GM12878 (cell line): ENCODE data around the gene HK1. TPM values are rescaled to one million over a fixed set of nuclear protein-coding genes. Genes with fewer than 3 reads are reported as not detected.

Experiments
- ATAC-seq: fragments of 200-7000 bp; cut with Tn5 transposase; 3 replicates; pipeline ENCODE4 v1.9.1; 2020; ENCODE audit warnings: mild to moderate bottlenecking, moderate library complexity
- BruUV-seq: library from RNA; stranded (reverse); fragments of 400-500 nt; replicated peaks from 2 replicates; lab custom pipeline; 2021; lab: Mats Ljungman, UMichigan
- CTCF ChIA-PET: fragments of 300-600 bp; sonication (Branson Sonifier 250); formaldehyde crosslinking; extraction: SDS; loops from one replicate; lab custom pipeline; 2021; ENCODE audit warnings: inconsistent platforms; lab: Yijun Ruan, JAX
- POLR2A ChIA-PET: fragments of 350-600 bp; formaldehyde crosslinking; extraction: SDS; loops from one replicate; lab custom pipeline; 2021; ENCODE audit warnings: inconsistent platforms; lab: Charles Lee
- RAD21 ChIA-PET: fragments of 300-600 bp; sonication (Branson Sonifier 250); formaldehyde crosslinking; loops from one replicate; lab custom pipeline; 2023; ENCODE audit warnings: antibody characterized with exemption; ENCODE audit not compliant: unreplicated experiment; lab: Charles Lee
- SMC1A ChIA-PET: fragments of 300-600 bp; sonication (Branson Sonifier 250); formaldehyde crosslinking; loops from one replicate; lab custom pipeline; 2023; ENCODE audit not compliant: unreplicated experiment, uncharacterized antibody; lab: Charles Lee
- DNase-seq: peaks from one replicate; pipeline ENCODE4 v3.0.0-alpha.2; 2011; ENCODE audit warnings: low read depth, low spot score
- FAIRE-seq: peaks from 3 replicates; lab custom pipeline; 2011; peaks lifted over from hg19 to GRCh38; lab: Jason Lieb, UNC
- H2AFZ ChIP-seq: 2 replicates; pipeline ENCODE4 v1.6.0; 2011; ENCODE audit warnings: low read depth, low read length, control low read depth; ENCODE audit not compliant: control insufficient read depth
- H3K27ac ChIP-seq: 2 replicates; pipeline ENCODE4 v1.5.1; 2011; ENCODE audit warnings: control low read depth; ENCODE audit not compliant: control insufficient read depth, insufficient read depth
- H3K27me3 ChIP-seq, 2 experiments: replicated peaks in 1 of 2; 2 replicates each; pipeline versions ENCODE4 v1.6.0 to v1.6.1; 2011; ENCODE audit warnings: low read length in 1 of 2; ENCODE audit not compliant: control insufficient read depth in 2 of 2, insufficient read depth in 2 of 2
- H3K36me3 ChIP-seq, 2 experiments: 2 replicates each; pipeline ENCODE4 v1.5.1; 2011; ENCODE audit warnings: low read length in 1 of 2; ENCODE audit not compliant: control insufficient read depth in 2 of 2, insufficient read depth in 2 of 2
- H3K4me1 ChIP-seq: 2 replicates; pipeline ENCODE4 v1.6.1; 2011; ENCODE audit warnings: mild to moderate bottlenecking, low read length, moderate library complexity, mixed read lengths; ENCODE audit not compliant: control insufficient read depth, insufficient read depth
- H3K4me2 ChIP-seq: 2 replicates; pipeline ENCODE4 v1.6.0; 2011; ENCODE audit warnings: control low read depth; ENCODE audit not compliant: control insufficient read depth, insufficient read depth
- H3K4me3 ChIP-seq: fragments of 200-600 bp; sonication (generic); 2 replicates; pipeline ENCODE4 v1.5.1; 2016
- H3K79me2 ChIP-seq: 2 replicates; pipeline ENCODE4 v1.6.0; 2011; ENCODE audit warnings: low read length; ENCODE audit not compliant: control insufficient read depth, insufficient read depth
- H3K9ac ChIP-seq: 2 replicates; pipeline ENCODE4 v1.8.0; 2011; ENCODE audit warnings: low read length, control low read depth, mixed read lengths; ENCODE audit not compliant: control insufficient read depth, insufficient read depth
- H3K9me3 ChIP-seq: replicated peaks from 3 replicates; pipeline ENCODE4 v1.5.1; 2011; ENCODE audit warnings: mild to moderate bottlenecking, low read length; ENCODE audit not compliant: control insufficient read depth, insufficient read depth
- H4K20me1 ChIP-seq: 2 replicates; pipeline ENCODE4 v1.6.0; 2011; ENCODE audit not compliant: control insufficient read depth, insufficient read depth
- ETV6 ChIP-seq, 2 experiments: fragments of 450-650 bp in 1 of 2; IDR thresholded peaks in 1 of 2; conservative IDR thresholded peaks in 1 of 2; 2 replicates each; pipeline ENCODE4 v1.6.1; 2014; ENCODE audit warnings: antibody characterized with exemption in 1 of 2, borderline replicate concordance in 1 of 2, low read depth in 1 of 2, mild to moderate bottlenecking in 1 of 2, moderate library complexity in 1 of 2
- HDAC6 ChIP-seq: fragments of 200-600 bp; sonication (generic); IDR thresholded peaks from one replicate; pipeline ENCODE4 v1.8.0; 2017; ENCODE audit warnings: antibody characterized with exemption; ENCODE audit not compliant: unreplicated experiment
- KAT2A ChIP-seq: conservative IDR thresholded peaks from 2 replicates; pipeline ENCODE4 v1.6.1; 2011; ENCODE audit warnings: low read depth, low read length; ENCODE audit not compliant: control insufficient read depth
- MEF2B ChIP-seq: fragments of 450-650 bp; IDR thresholded peaks from 2 replicates; pipeline ENCODE4 v1.6.1; 2018; ENCODE audit warnings: mild to moderate bottlenecking, moderate library complexity; ENCODE audit not compliant: partially characterized antibody, poor library complexity, severe bottlenecking
- MTA2 ChIP-seq: fragments of 450-650 bp; IDR thresholded peaks from 2 replicates; pipeline ENCODE4 v1.6.1; 2016; ENCODE audit warnings: low read depth, mild to moderate bottlenecking, moderate library complexity
- NRF1 ChIP-seq: conservative IDR thresholded peaks from 2 replicates; pipeline ENCODE4 v1.6.1; 2011; ENCODE audit warnings: mild to moderate bottlenecking, low read depth, low read length, improper control_type of control experiment
- POLR2A ChIP-seq: IDR thresholded peaks from 2 replicates; pipeline ENCODE4 v1.6.1; 2011; ENCODE audit warnings: low read depth, mild to moderate bottlenecking, low read length
- POLR2AphosphoS5 ChIP-seq: IDR thresholded peaks from 2 replicates; pipeline ENCODE4 v1.6.1; 2011; ENCODE audit warnings: mild to moderate bottlenecking, low read length, inconsistent platforms
- ZBTB33 ChIP-seq: fragments of 450-650 bp; IDR thresholded peaks from 2 replicates; pipeline ENCODE4 v1.6.1; 2017; ENCODE audit warnings: mild to moderate bottlenecking
- ZNF207 ChIP-seq: fragments of 450-650 bp; IDR thresholded peaks from 2 replicates; pipeline ENCODE4 v1.6.1; 2014; ENCODE audit warnings: antibody characterized with exemption, mild to moderate bottlenecking, borderline replicate concordance
- ZNF622 ChIP-seq: fragments of 450-650 bp; IDR thresholded peaks from 2 replicates; pipeline ENCODE4 v1.6.1; 2017; ENCODE audit warnings: mild to moderate bottlenecking, inconsistent platforms
- WGBS: methylation state at CpG from one replicate; pipeline ENCODE4 v1.1.6; 2016; ENCODE audit warnings: low lambda C conversion rate; ENCODE audit not compliant: insufficient replicate concordance, insufficient coverage; ENCODE audit errors: missing lambda C conversion rate; 5-methylcytosine and 5-hydroxymethylcytosine counted together
- in situ Hi-C: fragments of 300-500 bp; cut with MboI; formaldehyde crosslinking; loops from 9 replicates; pipeline ENCODE4 v1.14.3; 2018; ENCODE audit warnings: mixed read lengths
- intact Hi-C: fragments of 100-400 bp; cut with micrococcal nuclease; formaldehyde crosslinking; loops from one replicate; pipeline ENCODE4 v1.14.2; 2022; ENCODE audit not compliant: unreplicated experiment
- polyA plus RNA-seq, 11 experiments: library from polyadenylated mRNA; depleted of rRNA in 4 of 11; unstranded in 6 of 11; stranded (reverse) in 5 of 11; fragments of >200 nt; fragmentation: Nextera tagmentation in 4 of 11; fragmentation: Illumina TruSeq in 1 of 11; extraction: Ambion mirVana in 4 of 11; extraction: Trizol in 1 of 11; gene quantifications; 1 replicate in 1 of 11; 2 replicates in 10 of 11; pipeline versions ENCODE4 v1.2.1 to v1.2.3, GENCODE V29; 2011 to 2016; ENCODE audit warnings: inconsistent platforms in 2 of 11, missing spikeins in 2 of 11, low read depth in 1 of 11
- total RNA-seq, 4 experiments: library from RNA; depleted of rRNA in 3 of 4; stranded (reverse); fragments of >200 nt in 3 of 4; fragmentation: Illumina TruSeq in 1 of 4; extraction: Trizol in 1 of 4; gene quantifications; 2 replicates each; pipeline versions ENCODE4 v1.2.1 to v1.2.3, GENCODE V29; 2013 to 2021
- TF ChIP-seq, protein P1 (sequence below): fragments of 450-650 bp; IDR thresholded peaks from 2 replicates; pipeline ENCODE4 v1.6.1; 2017; ENCODE audit warnings: antibody characterized with exemption, mild to moderate bottlenecking, moderate library complexity
- TF ChIP-seq, protein P2 (sequence below): IDR thresholded peaks from 2 replicates; pipeline ENCODE4 v1.6.1; 2012; ENCODE audit warnings: mild to moderate bottlenecking, low read depth, low read length

The HK1 gene
- total and polyA plus RNA-seq, 10 of the 15 experiments (the other 5 are each of a cell fraction or from before 2014, with no cell fraction given), result 3.4 to 77.3 (median 46.6) TPM

DNA sequence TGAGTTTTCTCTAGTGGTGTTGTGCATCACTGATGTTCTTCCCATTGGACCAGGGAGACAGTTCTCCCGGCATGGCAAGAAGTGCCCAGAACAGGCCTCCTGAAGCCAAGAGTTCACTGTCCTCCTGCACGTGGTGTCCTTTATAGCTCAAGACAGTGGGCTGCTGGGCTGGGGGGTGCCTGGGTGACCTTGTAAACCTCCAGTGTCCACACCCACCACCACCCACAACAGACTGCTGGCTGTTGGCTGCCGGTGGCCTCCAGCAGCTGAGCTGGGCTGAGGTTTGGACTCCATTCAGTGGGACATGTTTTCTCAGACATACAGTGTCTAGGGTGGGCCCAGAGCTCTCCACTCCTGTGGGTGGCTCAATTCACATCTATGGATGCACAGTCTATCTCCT, 42.2 kb downstream of the HK1 start:
- 82% methylated on average over 3 of the region's 3 CpGs for WGBS
- Histone ChIP-seq H3K79me2 (peaks cover 57% of the 10 kb centered on the region), H3K9ac (peak overlapping the region; percentile 77)

More for the DNA sequence above, 42.2 kb downstream of the HK1 start:
- Histone ChIP-seq H3K27ac (no peak overlapping the region), H3K9me3 (no peaks in the 10 kb centered on the region), H4K20me1 (peaks cover 4% of the 10 kb centered on the region)
- TF ChIP-seq ZBTB33 (no peak), HDAC6 (no peak), MEF2B (no peak), POLR2AphosphoS5 (no peak), MTA2 (no peak), ZNF622 (no peak), KAT2A (no peak), POLR2A (no peak), ZNF207 (no peak), ETV6 (conservative IDR thresholded peaks at IDR 0.05 in 1 of 2, IDR thresholded peaks at IDR 0.05 in 1 of 2; ENCODE audit: borderline replicate concordance in 1 of 2, low read depth in 1 of 2) (no peak), NRF1 (no peak)
- TF ChIP-seq, protein P1, sequence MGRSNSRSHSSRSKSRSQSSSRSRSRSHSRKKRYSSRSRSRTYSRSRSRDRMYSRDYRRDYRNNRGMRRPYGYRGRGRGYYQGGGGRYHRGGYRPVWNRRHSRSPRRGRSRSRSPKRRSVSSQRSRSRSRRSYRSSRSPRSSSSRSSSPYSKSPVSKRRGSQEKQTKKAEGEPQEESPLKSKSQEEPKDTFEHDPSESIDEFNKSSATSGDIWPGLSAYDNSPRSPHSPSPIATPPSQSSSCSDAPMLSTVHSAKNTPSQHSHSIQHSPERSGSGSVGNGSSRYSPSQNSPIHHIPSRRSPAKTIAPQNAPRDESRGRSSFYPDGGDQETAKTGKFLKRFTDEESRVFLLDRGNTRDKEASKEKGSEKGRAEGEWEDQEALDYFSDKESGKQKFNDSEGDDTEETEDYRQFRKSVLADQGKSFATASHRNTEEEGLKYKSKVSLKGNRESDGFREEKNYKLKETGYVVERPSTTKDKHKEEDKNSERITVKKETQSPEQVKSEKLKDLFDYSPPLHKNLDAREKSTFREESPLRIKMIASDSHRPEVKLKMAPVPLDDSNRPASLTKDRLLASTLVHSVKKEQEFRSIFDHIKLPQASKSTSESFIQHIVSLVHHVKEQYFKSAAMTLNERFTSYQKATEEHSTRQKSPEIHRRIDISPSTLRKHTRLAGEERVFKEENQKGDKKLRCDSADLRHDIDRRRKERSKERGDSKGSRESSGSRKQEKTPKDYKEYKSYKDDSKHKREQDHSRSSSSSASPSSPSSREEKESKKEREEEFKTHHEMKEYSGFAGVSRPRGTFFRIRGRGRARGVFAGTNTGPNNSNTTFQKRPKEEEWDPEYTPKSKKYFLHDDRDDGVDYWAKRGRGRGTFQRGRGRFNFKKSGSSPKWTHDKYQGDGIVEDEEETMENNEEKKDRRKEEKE, result no peak
- TF ChIP-seq, protein P2, sequence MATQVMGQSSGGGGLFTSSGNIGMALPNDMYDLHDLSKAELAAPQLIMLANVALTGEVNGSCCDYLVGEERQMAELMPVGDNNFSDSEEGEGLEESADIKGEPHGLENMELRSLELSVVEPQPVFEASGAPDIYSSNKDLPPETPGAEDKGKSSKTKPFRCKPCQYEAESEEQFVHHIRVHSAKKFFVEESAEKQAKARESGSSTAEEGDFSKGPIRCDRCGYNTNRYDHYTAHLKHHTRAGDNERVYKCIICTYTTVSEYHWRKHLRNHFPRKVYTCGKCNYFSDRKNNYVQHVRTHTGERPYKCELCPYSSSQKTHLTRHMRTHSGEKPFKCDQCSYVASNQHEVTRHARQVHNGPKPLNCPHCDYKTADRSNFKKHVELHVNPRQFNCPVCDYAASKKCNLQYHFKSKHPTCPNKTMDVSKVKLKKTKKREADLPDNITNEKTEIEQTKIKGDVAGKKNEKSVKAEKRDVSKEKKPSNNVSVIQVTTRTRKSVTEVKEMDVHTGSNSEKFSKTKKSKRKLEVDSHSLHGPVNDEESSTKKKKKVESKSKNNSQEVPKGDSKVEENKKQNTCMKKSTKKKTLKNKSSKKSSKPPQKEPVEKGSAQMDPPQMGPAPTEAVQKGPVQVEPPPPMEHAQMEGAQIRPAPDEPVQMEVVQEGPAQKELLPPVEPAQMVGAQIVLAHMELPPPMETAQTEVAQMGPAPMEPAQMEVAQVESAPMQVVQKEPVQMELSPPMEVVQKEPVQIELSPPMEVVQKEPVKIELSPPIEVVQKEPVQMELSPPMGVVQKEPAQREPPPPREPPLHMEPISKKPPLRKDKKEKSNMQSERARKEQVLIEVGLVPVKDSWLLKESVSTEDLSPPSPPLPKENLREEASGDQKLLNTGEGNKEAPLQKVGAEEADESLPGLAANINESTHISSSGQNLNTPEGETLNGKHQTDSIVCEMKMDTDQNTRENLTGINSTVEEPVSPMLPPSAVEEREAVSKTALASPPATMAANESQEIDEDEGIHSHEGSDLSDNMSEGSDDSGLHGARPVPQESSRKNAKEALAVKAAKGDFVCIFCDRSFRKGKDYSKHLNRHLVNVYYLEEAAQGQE, result no peak
- TF ChIP-seq, all 136 proteins: peak for 0
- intact Hi-C loops, result no loop called here
- ChIA-PET RAD21 (no interaction called here), SMC1A (interaction anchor here (0.7 to 4.6 kb wide), 3 partner anchors 7 to 96 kb away, joined by 3 to 24 read pairs (median 3); no protein-coding TSS in a partner anchor), CTCF (interaction anchor here (0.6 to 1.6 kb wide), 4 partner anchors 12 to 912 kb away, joined by 3 to 4 read pairs (median 3); no protein-coding TSS in a partner anchor), POLR2A (no interaction called here)
- DNase-seq (no peak), FAIRE-seq (no peak), ATAC-seq (no peak)
- BruUV-seq, result no TSS peak
- in situ Hi-C loops, result no loop called here
- H3K4me3 ChIP-seq, result peak overlapping the region; percentile 93
- H2AFZ ChIP-seq, result no peak overlapping the region
- H3K27me3 ChIP-seq, result no peaks in the 10 kb centered on the region
- peaks cover 21% of the 10 kb centered on the region for H3K4me1 ChIP-seq
- peak overlapping the region; percentile 84 for H3K4me2 ChIP-seq
- no peaks in the 10 kb centered on the region; a peak in 1 of 4 replicates for H3K36me3 ChIP-seq
